ENCODE measurements around the gene DDRGK1. TPM values are rescaled to one million over a fixed set of nuclear protein-coding genes. Genes with fewer than 3 reads are reported as not detected.
"Not testable (repeated sequence)": the region's sequence is repeated elsewhere in the genome, so short reads cannot be mapped to it uniquely, and the experiment has no call there.

The DDRGK1 gene
- total RNA-seq, 4 donors from 2014 or later = 59.2 to 71.7 (median 66.4) TPM

DNA sequence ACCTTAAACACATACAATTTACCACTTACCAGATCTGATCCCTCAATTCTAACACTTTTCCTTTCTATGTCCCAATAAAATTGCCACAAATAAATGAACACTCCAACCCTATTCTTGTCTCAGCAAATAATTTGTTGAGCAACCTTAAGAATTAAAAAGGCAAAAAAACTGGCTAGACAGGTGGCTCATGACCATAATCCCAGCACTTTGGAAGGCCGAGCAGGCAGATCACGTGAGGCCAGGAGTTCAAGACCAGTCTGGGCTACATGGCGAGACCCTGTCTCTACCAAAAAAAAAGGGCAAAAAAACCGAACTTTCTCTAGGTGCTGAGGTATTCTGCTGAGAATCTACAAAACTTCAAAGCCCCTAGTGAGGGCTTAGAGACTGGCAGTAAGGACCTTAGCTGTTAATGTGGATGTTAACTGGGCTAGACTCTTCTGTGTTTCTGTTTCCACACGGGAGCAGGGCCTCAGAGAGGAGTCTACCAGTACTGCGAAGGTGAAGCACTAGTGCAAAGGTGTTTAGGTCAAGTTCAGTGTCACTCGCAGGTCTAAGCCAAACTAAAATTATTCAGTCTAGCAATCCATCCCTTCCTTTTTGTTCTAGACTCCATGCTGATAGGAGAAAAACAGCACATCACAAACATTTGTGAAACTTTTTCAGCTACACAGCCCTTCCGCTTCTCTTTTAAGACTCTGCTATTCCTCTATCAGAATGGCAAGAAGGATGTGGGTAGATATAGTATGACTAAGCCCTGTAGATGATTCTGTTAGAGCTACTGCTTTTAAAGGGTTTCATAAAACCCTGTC is 47.5 kb downstream of the DDRGK1 start:
- Histone ChIP-seq H3K4me3 (peak overlapping the region in 2 of 4 donors; percentile 10 to 100), H3K27me3 (no peaks in the 10 kb centered on the region), H3K9me3 (no peaks in the 10 kb centered on the region), H3K27ac (peak overlapping the region; percentile 26 to 56 (median 33)), H3K36me3 (peaks cover 0 to 17% (median 5%) of the 10 kb centered on the region in 3 donors), H3K4me1 (peaks cover 20 to 75% (median 37%) of the 10 kb centered on the region in 3 donors)
- WGBS, 2 donors = 34 to 37% methylated on average over 8 of the region's 8 CpGs
- DNase-seq = no peak
- intact Hi-C loops (cut with DNase I) = no loop called here
- TF ChIP-seq CTCF (IDR thresholded peaks at IDR 0.05) (no peak), POLR2A (IDR thresholded peaks at IDR 0.05) (no peak)

DNA sequence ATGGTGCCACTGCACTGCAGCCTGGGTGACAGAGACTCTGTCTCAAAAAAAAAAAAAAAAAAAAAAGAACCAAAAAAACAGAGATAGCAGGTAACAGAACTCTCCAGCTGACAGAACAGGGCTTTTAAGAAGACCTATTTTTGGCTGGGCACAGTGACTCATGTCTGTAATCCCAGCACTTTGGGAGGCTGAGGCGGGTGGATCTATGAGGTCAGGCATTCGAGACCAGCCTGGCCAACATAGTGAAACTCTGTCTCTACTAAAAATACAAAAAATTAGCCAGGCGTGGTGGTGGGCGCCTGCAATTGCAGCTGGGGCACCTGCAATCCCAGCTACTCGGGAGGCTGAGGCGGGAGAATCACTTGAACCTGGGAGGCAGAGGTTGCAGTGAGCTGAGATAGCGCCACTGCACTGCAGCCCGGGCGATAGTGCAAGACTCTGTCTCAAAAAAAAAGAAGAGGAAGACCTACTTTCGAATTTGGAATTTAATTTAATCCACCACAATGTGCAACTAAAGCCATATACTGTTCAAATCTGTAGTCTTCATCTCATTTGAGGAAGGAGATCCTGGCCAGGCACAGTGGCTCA is 52.3 kb downstream of the DDRGK1 start:
- H3K4me3 ChIP-seq; H3K9me3 ChIP-seq; H3K27me3 ChIP-seq; intact Hi-C loops (cut with DNase I); DNase-seq; H3K27ac ChIP-seq: not testable (repeated sequence)
- WGBS, 2 donors = 69 to 81% methylated on average over 10 of the region's 10 CpGs
- peaks cover 2 to 67% (median 19%) of the 10 kb centered on the region in 3 donors for H3K4me1 ChIP-seq
- H3K36me3 ChIP-seq = peaks cover 0 to 53% (median 10%) of the 10 kb centered on the region in 3 donors

- no peaks in the 10 kb centered on the region for H3K9me3 ChIP-seq
- peaks cover 0 to 66% (median 10%) of the 10 kb centered on the region in 3 donors for H3K36me3 ChIP-seq
- H3K27me3 ChIP-seq = no peaks in the 10 kb centered on the region
- no peak overlapping the region for H3K4me3 ChIP-seq
- intact Hi-C loops (cut with DNase I) = no loop called here
- no peak for TF ChIP-seq CTCF (IDR thresholded peaks at IDR 0.05)
- no peak for DNase-seq
- H3K4me1 ChIP-seq = peaks cover 0 to 58% (median 7%) of the 10 kb centered on the region in 3 donors
- H3K27ac ChIP-seq = no peak overlapping the region
Observed at GRCh38 chr20:3150908-3151307, 53.6 kb downstream of the DDRGK1 start.

- no peaks in the 10 kb centered on the region for H3K9me3 ChIP-seq
- peaks cover 0 to 62% (median 5%) of the 10 kb centered on the region in 3 donors for H3K36me3 ChIP-seq
- TF ChIP-seq CTCF (IDR thresholded peaks at IDR 0.05) (no peak), POLR2A (IDR thresholded peaks at IDR 0.05) (no peak)
- intact Hi-C loops (cut with DNase I) = no loop called here
- 90 to 91% methylated on average over 9 of the region's 10 CpGs for WGBS, 2 donors
- no peak for DNase-seq
- no peak overlapping the region for H3K27ac ChIP-seq
- no peak overlapping the region for H3K4me3 ChIP-seq
- peaks cover 0 to 19% (median 0%) of the 10 kb centered on the region in 3 donors for H3K4me1 ChIP-seq
- H3K27me3 ChIP-seq = no peaks in the 10 kb centered on the region
Observed at GRCh38 chr20:3146732-3147341, 57.6 kb downstream of the DDRGK1 start.

DNA sequence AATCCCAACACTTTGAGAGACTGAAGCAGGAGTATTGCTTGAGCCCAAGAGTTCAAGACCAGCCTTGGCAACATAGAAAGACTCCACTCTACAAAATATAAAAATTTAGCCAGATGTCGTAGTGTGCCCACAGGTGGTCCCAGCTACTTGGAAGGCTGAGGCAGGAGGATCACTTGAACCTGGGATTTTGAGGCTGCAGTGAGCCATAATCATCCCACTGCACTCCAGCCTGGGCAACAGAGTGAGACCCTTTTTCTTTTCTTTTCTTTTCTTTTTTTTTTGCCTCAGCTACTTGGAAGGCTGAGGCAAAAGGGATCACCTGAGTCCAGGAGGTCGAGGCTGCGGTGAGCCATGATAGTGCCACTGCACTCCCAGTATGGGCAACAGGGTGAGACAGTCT is 62.7 kb downstream of the DDRGK1 start:
- Histone ChIP-seq H3K27ac (no peak overlapping the region), H3K9me3 (no peaks in the 10 kb centered on the region), H3K4me1 (peaks cover 0 to 24% (median 0%) of the 10 kb centered on the region in 3 donors), H3K27me3 (no peaks in the 10 kb centered on the region), H3K36me3 (peaks cover 0 to 30% (median 0%) of the 10 kb centered on the region in 3 donors), H3K4me3 (no peak overlapping the region)
- intact Hi-C loops (cut with DNase I) = no loop called here
- no peak for DNase-seq
- WGBS, 2 donors = 75 to 100% methylated on average over 1 to 3 of the region's 3 CpGs
- no peak for TF ChIP-seq CTCF (IDR thresholded peaks at IDR 0.05)
- TF ChIP-seq POLR2A (IDR thresholded peaks at IDR 0.05) = no peak

Other genes with a start within 250 kb of the DDRGK1 start
- not detected for gene GNRH2, start 161.1 kb downstream of the DDRGK1 start, total RNA-seq
- gene MRPS26, start 158.6 kb downstream of the DDRGK1 start, total RNA-seq = 10 to 100 TPM; 39.5 to 60.7 (median 50.9) TPM
- not detected for gene OXT, start 133.1 kb downstream of the DDRGK1 start, total RNA-seq
- gene AVP, start 120.0 kb downstream of the DDRGK1 start, total RNA-seq = not detected
- 10 to 100 TPM; 13.4 to 19.8 (median 16.5) TPM for gene FASTKD5, start 44.8 kb downstream of the DDRGK1 start, total RNA-seq
- 1 to 10 TPM; 3.0 to 5.1 (median 3.5) TPM for gene UBOX5, start 44.8 kb downstream of the DDRGK1 start, total RNA-seq
- 1 to 10 TPM; 1.1 to 6.3 (median 4.4) TPM for gene LZTS3, start 31.1 kb downstream of the DDRGK1 start, total RNA-seq
- gene ITPA, start 4.8 kb upstream of the DDRGK1 start, total RNA-seq = 10 to 100 TPM; 47.1 to 54.5 (median 48.7) TPM
- gene SLC4A11, start 34.5 kb upstream of the DDRGK1 start, total RNA-seq = 10 to 100 TPM in 3 of 4 donors, 1 to 10 TPM in 1; 7.2 to 24.7 (median 17.7) TPM
- 10 to 100 TPM in 1 of 4 donors, 1 to 10 TPM in 3; 6.9 to 14.5 (median 8.9) TPM for gene DNAAF9, start 203.0 kb upstream of the DDRGK1 start, total RNA-seq

Data from esophagus squamous epithelium (tissue), 5 donors.